Thyroid gland (tissue), 4 donors: Measurements from ENCODE around the gene TPSD1.

Experiments used
- CTCF ChIP-seq, 6 experiments: fragments of 200-600 bp in 3 of 6; fragments of 450-650 bp in 3 of 6; sonication (generic) in 3 of 6; IDR thresholded peaks; one replicate each; pipeline ENCODE4 v1.5.1; 2016 to 2019; ENCODE audit warnings: antibody characterized with exemption in 6 of 6, mild to moderate bottlenecking in 2 of 6, inconsistent platforms in 1 of 6, moderate library complexity in 1 of 6
- POLR2A ChIP-seq, 2 donors: fragments of 450-650 bp; IDR thresholded peaks; one replicate each; pipeline ENCODE4 v1.6.1; 2017; ENCODE audit warnings: antibody characterized with exemption in 2 of 2, mild to moderate bottlenecking in 2 of 2, moderate library complexity in 1 of 2

- no peak for TF ChIP-seq CTCF (IDR thresholded peaks at IDR 0.05)
- TF ChIP-seq POLR2A (IDR thresholded peaks at IDR 0.05), result no peak
These were observed 30.7 kb downstream of the TPSD1 start for GRCh38 chr16:1286513-1287094.
